ENCODE data around the gene HOXA3.

- no peak for TF ChIP-seq POLR2AphosphoS5 (IDR thresholded peaks at IDR 0.05)
- no peak for TF ChIP-seq CTCF (IDR thresholded peaks at IDR 0.05)
These were observed 7.8 kb upstream of the HOXA3 start for GRCh38 chr7:27160145-27160545.
